ENCODE measurements around the gene CES5A.
A peak's percentile ranks its signal among the peaks of the same experiment; 100 is the strongest.
"Not testable (repeated sequence)": the region's sequence is repeated elsewhere in the genome, so short reads cannot be mapped to it uniquely, and the experiment has no call there.

The CES5A gene

GRCh38 chr16:55810451-55810961 lies 64.7 kb downstream of the CES5A start:
- DNase-seq, result peak in 1 of 42 donors; percentile 5
- intact Hi-C loops (cut with DNase I), result no loop called here

- intact Hi-C loops (cut with DNase I), result no loop called here
- DNase-seq, result no peak
These were observed 65.3 kb downstream of the CES5A start for GRCh38 chr16:55809851-55810250.

GRCh38 chr16:55809386-55809785 lies 65.8 kb downstream of the CES5A start:
- peak in 1 of 42 donors; percentile 9 for DNase-seq
- intact Hi-C loops (cut with DNase I), result no loop called here

GRCh38 chr16:55808286-55808685 lies 66.9 kb downstream of the CES5A start:
- DNase-seq; intact Hi-C loops (cut with DNase I): not testable (repeated sequence)

GRCh38 chr16:55805104-55805503 lies 70.1 kb downstream of the CES5A start:
- DNase-seq; intact Hi-C loops (cut with DNase I): not testable (repeated sequence)

- intact Hi-C loops (cut with DNase I); DNase-seq: not testable (repeated sequence)
These were observed 71.5 kb downstream of the CES5A start for GRCh38 chr16:55803681-55804080.
